ENCODE measurements around the gene ELL2.
"Not testable (repeated sequence)": the region's sequence is repeated elsewhere in the genome, so short reads cannot be mapped to it uniquely, and the experiment has no call there.

ELL2 gene

DNA sequence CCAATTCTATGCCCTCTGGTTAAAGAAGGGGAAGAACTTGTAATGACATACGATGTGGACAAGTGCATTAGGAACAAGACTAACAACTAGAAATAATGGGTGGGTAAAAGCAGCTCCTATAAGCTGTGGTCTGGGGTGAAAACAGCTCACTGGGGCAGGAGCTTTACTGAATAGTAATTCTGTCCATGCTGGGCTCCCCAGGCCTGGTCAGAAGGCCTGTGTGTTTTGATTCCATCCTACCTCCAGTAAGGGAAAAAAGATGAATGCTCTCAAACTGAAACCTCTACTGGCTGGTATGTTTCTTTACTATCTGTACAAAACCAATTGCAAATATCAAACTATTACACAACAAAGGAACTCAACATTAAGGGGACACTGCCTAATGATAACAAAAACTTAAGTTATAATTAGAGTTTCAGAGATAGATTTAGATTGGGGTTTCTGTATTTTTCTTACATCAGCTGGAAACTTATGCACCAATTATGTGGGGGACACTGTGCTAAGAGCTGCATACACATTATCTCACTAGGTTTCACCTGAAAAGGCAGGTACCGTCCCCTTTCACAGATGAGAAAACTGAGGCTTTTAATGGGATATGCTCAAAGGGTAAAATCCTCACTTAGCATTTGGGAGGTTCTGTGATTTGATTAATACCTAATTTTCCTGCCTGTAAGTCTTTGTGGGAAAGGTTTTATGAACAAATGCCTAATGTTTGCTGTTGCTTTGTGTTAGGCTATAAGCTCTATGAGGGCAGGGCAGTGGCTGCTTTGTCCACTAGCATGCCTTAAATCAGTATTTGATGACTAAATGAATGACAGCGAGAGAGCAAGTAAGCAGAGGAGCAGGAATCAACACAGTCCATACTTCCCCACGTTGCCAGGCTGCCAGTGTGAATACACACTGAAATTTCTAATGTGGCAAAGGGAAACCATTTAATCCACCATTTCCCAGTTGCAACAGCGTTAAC, 53.6 kb downstream of the ELL2 start:
- DNase-seq: no peak

DNA sequence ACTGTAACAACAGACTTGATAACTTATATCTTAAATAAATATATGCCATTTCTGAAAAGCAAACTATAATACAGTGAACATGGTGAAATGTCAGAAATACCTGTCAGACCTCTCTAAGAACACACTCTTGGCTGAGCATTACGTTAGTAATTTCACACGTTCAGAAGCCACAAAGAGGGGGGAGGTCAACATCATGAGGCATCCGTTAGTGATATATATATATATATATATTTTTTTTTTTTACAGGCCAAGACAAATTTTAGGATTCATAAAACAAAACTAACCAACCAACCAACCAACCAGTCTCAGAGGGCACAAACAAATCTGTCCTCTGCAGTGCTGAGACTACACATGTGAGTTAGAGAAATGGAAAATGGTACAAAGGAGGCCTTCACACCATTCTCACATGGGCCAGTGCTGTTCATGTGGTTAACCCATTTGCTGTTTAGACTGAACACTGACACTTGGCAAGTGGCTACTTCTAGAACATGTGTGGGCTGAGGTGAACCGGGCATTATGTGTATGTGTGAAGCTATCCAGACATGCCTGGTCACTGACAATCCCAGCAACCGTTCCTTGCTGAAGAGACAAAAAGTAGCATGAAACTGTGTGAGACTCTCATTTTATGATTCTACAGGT, 54.5 kb downstream of the ELL2 start:
- no peak for DNase-seq

GRCh38 chr5:95906398-95906797, 55.3 kb downstream of the ELL2 start:
- DNase-seq: not testable (repeated sequence)

DNA sequence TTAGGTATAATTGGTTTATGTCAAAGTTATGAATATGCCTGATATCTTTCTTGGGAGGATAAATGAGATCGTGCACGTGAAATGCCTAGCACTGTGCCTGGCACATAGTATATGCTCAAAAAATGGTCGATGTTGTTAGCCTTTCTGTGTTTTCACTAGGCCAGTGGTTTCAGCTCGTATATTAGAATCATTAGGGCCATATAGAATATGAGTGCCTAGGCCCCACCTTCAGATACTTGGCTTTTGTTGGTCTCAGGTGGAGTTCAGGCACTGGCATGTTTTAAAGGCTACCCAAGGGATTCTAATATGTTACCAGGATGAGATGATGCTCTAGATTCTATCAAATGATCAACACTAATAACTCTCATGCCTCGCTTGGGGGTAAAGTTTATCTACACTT, 56.8 kb downstream of the ELL2 start:
- no peak for DNase-seq

DNA sequence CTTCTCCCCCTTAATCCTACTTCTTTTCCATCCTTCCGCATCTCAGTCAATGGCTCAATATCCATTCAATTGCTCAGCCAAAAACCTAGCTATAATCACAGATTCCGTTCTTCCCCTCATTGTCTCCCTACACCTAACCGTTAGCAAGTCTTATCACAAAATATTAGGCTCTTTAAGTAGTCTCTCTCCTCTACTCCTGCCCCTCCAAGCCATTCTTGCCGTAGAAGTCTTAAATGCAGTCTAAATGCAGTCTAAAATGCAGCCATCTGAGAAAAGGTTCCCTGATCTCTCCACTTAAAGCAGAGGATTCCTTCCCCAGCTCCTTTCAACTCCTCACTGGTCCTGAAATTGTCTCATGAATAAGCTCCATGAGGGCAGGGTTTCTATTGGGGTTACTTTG, 57.8 kb downstream of the ELL2 start:
- no peak for DNase-seq

GRCh38 chr5:95901676-95902627, 59.7 kb downstream of the ELL2 start:
- no peak for DNase-seq

GRCh38 chr5:95900383-95900958, 61.2 kb downstream of the ELL2 start:
- DNase-seq: peak in 2 of 14 donors; percentile 29 to 90

- DNase-seq: no peak
Observed at GRCh38 chr5:95899829-95900228, 61.8 kb downstream of the ELL2 start.

- DNase-seq: no peak
Observed at GRCh38 chr5:95899006-95899405, 62.6 kb downstream of the ELL2 start.

DNA sequence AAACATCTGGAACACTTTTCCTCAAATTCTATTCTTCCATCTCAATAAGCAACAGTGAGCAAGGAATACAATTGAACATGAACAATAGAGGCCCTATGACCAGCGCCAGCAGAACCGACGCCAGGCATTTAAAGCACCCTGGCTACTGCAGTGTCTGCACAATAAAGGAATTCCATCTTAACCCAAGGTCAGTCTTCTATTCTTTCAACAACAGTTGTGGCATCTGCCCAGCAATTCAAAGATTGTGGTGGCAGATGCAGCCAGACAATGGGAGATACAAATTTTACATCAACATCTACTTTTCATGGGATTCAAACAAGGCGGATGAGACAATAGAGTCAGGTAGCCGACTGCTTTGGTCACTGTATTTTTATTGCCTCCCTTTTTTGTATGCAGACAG, 65.9 kb downstream of the ELL2 start:
- DNase-seq: peak in 5 of 14 donors; percentile 25 to 43 (median 38)

DNA sequence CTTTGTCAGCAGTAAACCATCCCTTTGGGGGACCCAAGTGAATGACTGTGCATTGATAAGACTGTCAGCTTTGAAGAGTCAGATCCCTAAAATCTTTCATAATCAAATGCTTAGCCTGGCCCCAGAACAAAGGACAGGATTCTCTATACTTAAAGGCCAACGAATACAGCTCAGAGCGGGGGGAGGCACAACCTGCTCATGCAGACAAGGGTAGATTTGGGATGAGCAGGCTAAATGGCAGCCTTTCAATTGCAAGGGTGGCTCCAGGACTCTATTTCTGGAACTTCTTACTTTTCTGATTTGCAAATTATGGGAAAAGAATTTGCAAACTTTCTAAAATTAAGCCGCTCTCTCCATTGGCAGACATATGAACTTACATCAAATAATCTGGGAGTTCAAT, 66.4 kb downstream of the ELL2 start:
- no peak for DNase-seq

DNA sequence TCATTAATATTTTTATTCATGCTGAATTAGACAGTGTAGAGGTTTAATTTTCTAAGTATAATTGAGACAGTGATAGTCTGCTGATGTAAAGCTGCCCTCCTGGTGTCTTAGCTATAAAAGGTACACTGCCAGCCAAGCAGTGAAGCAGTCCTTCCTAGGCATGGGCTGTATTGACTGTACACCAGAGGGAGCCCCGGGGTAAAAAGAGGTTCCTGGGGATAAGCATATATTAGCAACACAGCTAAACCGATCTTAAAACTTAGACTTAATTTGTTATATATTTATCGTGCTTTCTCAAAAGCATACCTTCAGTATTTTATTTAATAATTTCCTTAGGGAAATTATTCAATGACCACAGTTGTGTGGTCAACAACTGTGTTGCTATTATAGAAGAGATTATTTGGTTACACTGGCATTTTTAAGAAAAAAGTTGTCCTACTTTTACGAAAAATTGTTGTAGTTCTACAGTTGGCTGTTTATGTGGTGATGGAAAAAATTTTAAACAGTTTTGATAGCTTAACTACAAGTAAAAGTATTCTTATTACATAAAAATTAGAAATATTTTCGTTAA, 68.8 kb downstream of the ELL2 start:
- DNase-seq: peak in 2 of 14 donors; percentile 21 to 26

GRCh38 chr5:95891499-95891898, 70.2 kb downstream of the ELL2 start:
- no peak for DNase-seq

DNA sequence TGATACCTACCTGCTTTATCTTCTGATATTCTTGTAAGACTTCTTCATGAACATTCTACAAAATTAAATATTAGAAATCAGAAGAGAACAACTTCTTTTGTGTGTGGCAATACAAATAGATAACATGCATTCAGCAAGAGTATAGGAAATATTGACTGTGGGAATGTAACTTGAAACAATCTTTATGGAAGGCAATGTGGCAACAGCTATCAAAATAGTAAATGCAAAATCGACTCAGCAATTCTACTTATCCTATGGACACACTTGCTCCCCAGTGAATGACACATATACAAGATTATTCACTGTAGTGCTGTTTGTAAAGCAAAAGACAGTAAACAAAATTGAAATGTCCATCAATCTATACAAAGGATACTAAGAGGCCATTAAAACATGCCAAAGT, 72.6 kb downstream of the ELL2 start:
- DNase-seq: no peak

DNA sequence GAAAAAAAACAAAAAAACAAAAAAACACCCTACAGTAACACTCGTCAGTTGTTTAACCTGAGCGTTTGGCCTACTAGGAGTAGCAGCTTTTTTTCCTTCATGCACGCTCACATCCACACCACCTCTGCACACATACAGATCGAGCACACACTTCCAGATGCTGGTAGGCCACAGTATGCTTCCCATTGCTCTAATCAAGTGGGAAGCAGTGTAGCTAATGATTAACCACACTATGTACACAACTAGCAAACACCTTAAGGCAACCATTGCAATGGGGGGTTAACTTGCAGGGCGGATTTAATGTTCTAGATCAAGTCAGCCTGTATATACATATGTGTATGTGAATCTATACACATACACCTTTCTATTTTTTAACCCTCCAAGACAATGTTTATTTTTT, 73.7 kb downstream of the ELL2 start:
- DNase-seq: no peak

DNA sequence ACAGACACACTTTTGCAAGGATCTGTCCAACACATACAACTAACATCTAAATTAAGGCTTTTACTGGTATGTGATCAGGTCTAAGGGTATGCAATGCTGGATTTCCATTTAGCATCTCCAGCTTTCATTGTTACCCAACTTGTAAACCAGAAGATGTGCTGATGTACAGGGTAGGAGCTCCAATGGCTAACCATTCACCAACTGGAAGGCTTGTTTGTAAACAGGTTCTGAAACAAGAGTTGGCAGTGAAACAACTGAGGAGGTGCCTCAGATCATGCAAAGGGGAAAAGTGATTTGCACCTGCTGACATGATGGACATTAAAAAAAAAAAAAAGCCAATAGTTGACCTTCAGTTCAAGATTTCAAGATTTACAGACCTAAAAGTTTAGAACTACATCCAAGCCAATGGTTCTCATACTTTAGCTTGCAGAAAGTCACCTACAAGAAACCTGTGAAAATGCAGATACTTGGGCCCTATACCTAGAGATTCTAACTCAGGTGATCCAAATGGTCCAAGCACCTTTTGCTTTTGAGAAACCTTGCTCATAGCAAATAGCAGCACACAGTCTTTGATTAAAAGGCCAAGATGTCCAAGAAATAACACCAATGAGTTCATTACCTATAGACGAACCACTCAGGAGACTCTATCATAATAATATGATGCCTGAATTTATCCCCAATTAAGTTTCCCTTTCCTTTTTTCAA, 75.2 kb downstream of the ELL2 start:
- DNase-seq: no peak

DNA sequence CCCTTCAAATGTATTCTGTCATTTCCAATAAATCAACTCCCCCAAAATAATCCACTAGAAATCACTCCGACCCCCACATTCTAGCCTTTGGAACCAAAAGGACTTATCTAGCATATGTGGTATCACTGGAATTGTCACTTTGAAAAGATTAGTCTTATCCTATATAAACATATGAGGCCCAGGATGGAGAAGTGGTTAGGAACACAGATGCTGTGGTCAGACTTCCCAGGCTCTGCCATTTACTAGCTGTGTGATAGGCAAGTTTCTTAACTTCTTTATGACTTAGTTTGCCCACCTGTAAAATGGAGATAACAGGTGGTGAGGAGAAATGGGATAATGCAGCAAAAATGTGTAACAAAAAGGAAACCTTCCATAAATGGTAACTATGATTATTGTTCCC, 77.1 kb downstream of the ELL2 start:
- DNase-seq: no peak

DNA sequence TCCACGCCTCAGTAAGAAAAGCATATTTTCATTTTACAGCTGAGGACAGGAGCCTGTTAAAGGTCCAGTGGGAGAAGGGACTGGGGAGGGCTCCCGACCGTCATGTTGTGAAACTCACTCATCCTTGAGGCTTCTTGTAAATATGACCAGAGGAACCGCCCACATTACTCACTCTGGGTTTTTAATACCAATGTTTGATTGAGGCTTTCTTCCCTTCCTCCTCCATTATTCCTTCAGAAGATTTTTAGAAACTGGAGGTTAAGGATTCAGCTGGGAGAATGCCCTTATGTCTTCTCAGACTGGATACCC, 77.7 kb downstream of the ELL2 start:
- DNase-seq: no peak

DNA sequence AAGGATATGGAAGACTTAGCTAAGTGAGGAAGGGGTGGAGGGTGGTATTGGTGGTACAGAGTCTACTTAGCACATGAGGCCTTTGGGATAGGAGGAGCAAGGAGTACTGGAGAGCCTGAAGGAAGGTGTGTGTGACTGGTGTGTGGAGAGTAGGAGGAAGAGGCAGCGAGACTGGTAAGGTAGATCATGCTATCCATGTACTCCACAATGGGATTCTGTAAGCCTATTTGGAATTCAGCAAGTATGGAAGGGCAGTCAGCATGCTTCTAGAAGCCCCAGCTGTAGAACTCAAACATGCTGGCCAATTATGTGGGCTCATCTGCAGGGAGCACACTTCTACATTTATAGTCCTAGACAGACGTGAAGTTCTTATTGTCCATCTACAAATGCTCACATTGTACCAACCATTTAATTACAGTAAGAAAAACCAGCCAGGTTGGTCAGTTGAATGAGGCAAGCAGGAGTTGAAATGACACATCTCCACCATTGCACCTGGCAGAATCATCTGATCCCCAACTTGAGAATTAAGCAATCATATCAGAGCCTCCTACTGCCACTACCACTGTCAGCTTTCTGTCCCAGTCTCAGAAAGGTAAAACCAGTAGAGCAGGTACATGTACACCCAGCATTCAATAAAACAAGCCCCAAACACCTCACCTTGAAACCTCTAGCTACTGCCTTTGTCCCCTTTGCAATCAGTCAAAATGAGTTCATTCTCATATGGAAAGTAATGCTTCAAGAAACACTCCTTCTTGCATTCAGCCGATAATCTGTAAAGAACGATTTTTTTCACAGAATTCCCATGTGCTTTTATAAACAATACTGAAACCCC, 78.2 kb downstream of the ELL2 start:
- DNase-seq: no peak

- peak in 2 of 14 donors; percentile 35 to 89 for DNase-seq
Observed at GRCh38 chr5:95881833-95882232, 79.8 kb downstream of the ELL2 start.
